HEK293 (cell line): Measurements from ENCODE around the gene PRKG1.

Experiments used
- CTCF ChIA-PET: fragments of 350-600 bp; formaldehyde crosslinking; extraction: SDS; loops from one replicate; lab custom pipeline; 2021; ENCODE audit warnings: antibody characterized with exemption; lab: Yijun Ruan, JAX
- POLR2A ChIA-PET: fragments of 300-600 bp; formaldehyde crosslinking; extraction: SDS; loops from one replicate; lab custom pipeline; 2020; ENCODE audit warnings: antibody characterized with exemption, inconsistent platforms; lab: Yijun Ruan, JAX
- H3K27ac ChIP-seq: fragments of 200-500 bp; sonication (Bioruptor generic); 2 replicates; pipeline ENCODE4 v1.5.1; 2014; ENCODE audit warnings: low read depth, low read length, control low read depth, inconsistent platforms; ENCODE audit errors: extremely low read depth
- H3K36me3 ChIP-seq, 2 experiments: fragments of 200-500 bp in 1 of 2; sonication (Bioruptor generic) in 1 of 2; 1 replicate in 1 of 2; 2 replicates in 1 of 2; pipeline ENCODE4 v1.5.1; 2014 to 2017; ENCODE audit warnings: inconsistent platforms in 2 of 2, low read length in 2 of 2; ENCODE audit not compliant: control insufficient read depth in 2 of 2, insufficient read depth in 1 of 2
- H3K4me1 ChIP-seq: fragments of 200-500 bp; sonication (Bioruptor generic); 2 replicates; pipeline ENCODE4 v1.5.1; 2014; ENCODE audit warnings: mild to moderate bottlenecking, low read length, inconsistent platforms; ENCODE audit not compliant: control insufficient read depth, insufficient read depth
- H3K4me3 ChIP-seq: 2 replicates; pipeline ENCODE4 v1.5.1; 2011; ENCODE audit warnings: low read depth, mild to moderate bottlenecking, control low read depth, low read length, moderate library complexity
- H3K9me3 ChIP-seq: fragments of 200-500 bp; sonication (Bioruptor generic); 2 replicates; pipeline ENCODE4 v1.5.1; 2014; ENCODE audit warnings: low read depth, low read length, inconsistent platforms; ENCODE audit not compliant: control insufficient read depth, insufficient read depth
- EGR2 ChIP-seq: fragments of 450-650 bp; formaldehyde crosslinking; IDR thresholded peaks from 2 replicates; pipeline ENCODE4 v1.5.1; 2016; ENCODE audit warnings: low read depth, missing biosample characterization, missing genetic modification characterization
- GFI1B ChIP-seq: fragments of 450-650 bp; formaldehyde crosslinking; IDR thresholded peaks from 2 replicates; pipeline ENCODE4 v1.5.1; 2016; ENCODE audit warnings: missing biosample characterization, missing genetic modification characterization
- GLIS1 ChIP-seq: fragments of 450-650 bp; formaldehyde crosslinking; IDR thresholded peaks from 2 replicates; pipeline ENCODE4 v1.5.1; 2016; ENCODE audit warnings: missing biosample characterization, missing genetic modification characterization
- INSM2 ChIP-seq: fragments of 450-650 bp; formaldehyde crosslinking; IDR thresholded peaks from 2 replicates; pipeline ENCODE4 v1.5.1; 2016; ENCODE audit warnings: missing biosample characterization, missing genetic modification characterization
- MYNN ChIP-seq: fragments of 450-650 bp; formaldehyde crosslinking; IDR thresholded peaks from 2 replicates; pipeline ENCODE4 v1.5.1; 2016; ENCODE audit warnings: missing biosample characterization, missing genetic modification characterization, borderline replicate concordance
- OVOL3 ChIP-seq: fragments of 450-650 bp; formaldehyde crosslinking; IDR thresholded peaks from 2 replicates; pipeline ENCODE4 v1.5.1; 2016; ENCODE audit warnings: missing biosample characterization, missing genetic modification characterization
- YY1 ChIP-seq: fragments of 450-650 bp; formaldehyde crosslinking; IDR thresholded peaks from 2 replicates; pipeline ENCODE4 v1.5.1; 2018; ENCODE audit warnings: missing biosample characterization, missing genetic modification characterization
- ZBTB7A ChIP-seq: fragments of 450-650 bp; formaldehyde crosslinking; IDR thresholded peaks from 2 replicates; pipeline ENCODE4 v1.5.1; 2016; ENCODE audit warnings: low read depth, missing biosample characterization, missing genetic modification characterization
- ZFHX2 ChIP-seq: fragments of 450-650 bp; formaldehyde crosslinking; conservative IDR thresholded peaks from 2 replicates; pipeline ENCODE4 v1.5.1; 2016; ENCODE audit warnings: missing biosample characterization, missing genetic modification characterization
- ZNF114 ChIP-seq: fragments of 450-650 bp; formaldehyde crosslinking; IDR thresholded peaks from 2 replicates; pipeline ENCODE4 v1.5.0; 2017; ENCODE audit warnings: missing biosample characterization, missing genetic modification characterization
- ZNF433 ChIP-seq: fragments of 450-650 bp; formaldehyde crosslinking; IDR thresholded peaks from 2 replicates; pipeline ENCODE4 v1.5.1; 2016; ENCODE audit warnings: missing biosample characterization, missing genetic modification characterization, low read depth
- ZNF704 ChIP-seq: fragments of 450-650 bp; formaldehyde crosslinking; IDR thresholded peaks from 2 replicates; pipeline ENCODE4 v1.5.1; 2016; ENCODE audit warnings: missing biosample characterization, missing genetic modification characterization
- TF ChIP-seq, protein P1 (sequence below): IDR thresholded peaks from 2 replicates; pipeline ENCODE4 v1.6.1; 2011; ENCODE audit warnings: mild to moderate bottlenecking, low read depth, low read length, borderline replicate concordance
- TF ChIP-seq, protein P2 (sequence below): fragments of 450-650 bp; formaldehyde crosslinking; IDR thresholded peaks from 2 replicates; pipeline ENCODE4 v1.5.1; 2016; ENCODE audit warnings: missing biosample characterization, missing genetic modification characterization
- TF ChIP-seq, protein P3 (sequence below): fragments of 450-650 bp; formaldehyde crosslinking; IDR thresholded peaks from 2 replicates; pipeline ENCODE4 v1.5.1; 2017; ENCODE audit warnings: missing biosample characterization, missing genetic modification characterization

The PRKG1 gene

DNA sequence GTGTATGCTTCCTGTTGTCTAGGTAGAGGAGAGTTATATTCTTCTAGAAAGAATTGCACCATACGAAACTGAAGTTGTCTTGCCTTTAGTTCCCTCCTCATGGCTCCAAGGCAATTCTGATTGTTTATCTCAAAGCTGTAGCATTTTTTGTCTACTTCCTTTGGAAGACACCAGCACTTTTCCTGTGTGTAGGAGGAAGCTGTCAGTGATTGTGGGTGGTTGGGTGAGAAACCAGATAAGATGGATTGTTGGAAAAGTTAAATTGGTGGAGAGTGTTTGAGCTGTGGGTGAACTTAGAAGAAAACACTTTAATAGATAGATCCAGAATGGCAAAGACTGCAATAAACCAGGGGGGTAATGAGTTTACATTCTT lies 637.2 kb downstream of the PRKG1 start:
- no peaks in the 10 kb centered on the region for H3K36me3 ChIP-seq
- H3K27ac ChIP-seq = no peak overlapping the region
- POLR2A ChIA-PET = no interaction called here
- no peak overlapping the region for H3K4me3 ChIP-seq
- TF ChIP-seq EGR2 (peak; percentile 53; the same call in 1 of the 2 replicates), MYNN (tag by site-specific recombination) (no peak), ZFHX2 (tag by site-specific recombination) (peak; percentile 57)
- CTCF ChIA-PET = no interaction called here
- H3K4me1 ChIP-seq = no peaks in the 10 kb centered on the region
- H3K9me3 ChIP-seq = no peaks in the 10 kb centered on the region

- no peaks in the 10 kb centered on the region for H3K36me3 ChIP-seq
- H3K4me3 ChIP-seq = no peak overlapping the region
- no peak for TF ChIP-seq ZNF433 (tag by site-specific recombination)
- TF ChIP-seq, protein P1, sequence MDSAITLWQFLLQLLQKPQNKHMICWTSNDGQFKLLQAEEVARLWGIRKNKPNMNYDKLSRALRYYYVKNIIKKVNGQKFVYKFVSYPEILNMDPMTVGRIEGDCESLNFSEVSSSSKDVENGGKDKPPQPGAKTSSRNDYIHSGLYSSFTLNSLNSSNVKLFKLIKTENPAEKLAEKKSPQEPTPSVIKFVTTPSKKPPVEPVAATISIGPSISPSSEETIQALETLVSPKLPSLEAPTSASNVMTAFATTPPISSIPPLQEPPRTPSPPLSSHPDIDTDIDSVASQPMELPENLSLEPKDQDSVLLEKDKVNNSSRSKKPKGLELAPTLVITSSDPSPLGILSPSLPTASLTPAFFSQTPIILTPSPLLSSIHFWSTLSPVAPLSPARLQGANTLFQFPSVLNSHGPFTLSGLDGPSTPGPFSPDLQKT = no peak
- no peak for TF ChIP-seq ZBTB7A (tag by site-specific recombination)
- no peak for TF ChIP-seq OVOL3 (tag by site-specific recombination)
- no peak for TF ChIP-seq GFI1B
- TF ChIP-seq INSM2 (tag by site-specific recombination) = no peak
- TF ChIP-seq YY1 = no peak
- no peaks in the 10 kb centered on the region for H3K9me3 ChIP-seq
- no peaks in the 10 kb centered on the region for H3K4me1 ChIP-seq
- POLR2A ChIA-PET = no interaction called here
- no peak overlapping the region for H3K27ac ChIP-seq
- CTCF ChIA-PET = no interaction called here
Observed at GRCh38 chr10:51716981-51717380, 642.7 kb downstream of the PRKG1 start.

- no peaks in the 10 kb centered on the region for H3K36me3 ChIP-seq
- no peak overlapping the region for H3K27ac ChIP-seq
- TF ChIP-seq ZNF704 (tag by site-specific recombination) = no peak
- TF ChIP-seq, protein P2, sequence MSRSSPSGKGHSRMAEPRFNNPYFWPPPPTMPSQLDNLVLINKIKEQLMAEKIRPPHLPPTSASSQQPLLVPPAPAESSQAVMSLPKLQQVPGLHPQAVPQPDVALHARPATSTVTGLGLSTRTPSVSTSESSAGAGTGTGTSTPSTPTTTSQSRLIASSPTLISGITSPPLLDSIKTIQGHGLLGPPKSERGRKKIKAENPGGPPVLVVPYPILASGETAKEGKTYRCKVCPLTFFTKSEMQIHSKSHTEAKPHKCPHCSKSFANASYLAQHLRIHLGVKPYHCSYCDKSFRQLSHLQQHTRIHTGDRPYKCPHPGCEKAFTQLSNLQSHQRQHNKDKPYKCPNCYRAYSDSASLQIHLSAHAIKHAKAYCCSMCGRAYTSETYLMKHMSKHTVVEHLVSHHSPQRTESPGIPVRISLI = no peak
- TF ChIP-seq GLIS1 (tag by site-specific recombination) = peak; percentile 51
- no peak for TF ChIP-seq ZNF114 (tag by site-specific recombination)
- TF ChIP-seq, protein P3, sequence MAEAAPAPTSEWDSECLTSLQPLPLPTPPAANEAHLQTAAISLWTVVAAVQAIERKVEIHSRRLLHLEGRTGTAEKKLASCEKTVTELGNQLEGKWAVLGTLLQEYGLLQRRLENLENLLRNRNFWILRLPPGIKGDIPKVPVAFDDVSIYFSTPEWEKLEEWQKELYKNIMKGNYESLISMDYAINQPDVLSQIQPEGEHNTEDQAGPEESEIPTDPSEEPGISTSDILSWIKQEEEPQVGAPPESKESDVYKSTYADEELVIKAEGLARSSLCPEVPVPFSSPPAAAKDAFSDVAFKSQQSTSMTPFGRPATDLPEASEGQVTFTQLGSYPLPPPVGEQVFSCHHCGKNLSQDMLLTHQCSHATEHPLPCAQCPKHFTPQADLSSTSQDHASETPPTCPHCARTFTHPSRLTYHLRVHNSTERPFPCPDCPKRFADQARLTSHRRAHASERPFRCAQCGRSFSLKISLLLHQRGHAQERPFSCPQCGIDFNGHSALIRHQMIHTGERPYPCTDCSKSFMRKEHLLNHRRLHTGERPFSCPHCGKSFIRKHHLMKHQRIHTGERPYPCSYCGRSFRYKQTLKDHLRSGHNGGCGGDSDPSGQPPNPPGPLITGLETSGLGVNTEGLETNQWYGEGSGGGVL (tag by site-specific recombination) = no peak
- TF ChIP-seq, all 188 proteins: peak for 1
- Histone ChIP-seq H3K4me3 (no peak overlapping the region), H3K4me1 (no peaks in the 10 kb centered on the region), H3K9me3 (no peaks in the 10 kb centered on the region)
- ChIA-PET POLR2A (no interaction called here), CTCF (no interaction called here)
Observed at GRCh38 chr10:51718804-51719291, 644.6 kb downstream of the PRKG1 start.
